Gastrocnemius medialis (tissue), 4 donors: ENCODE results near the gene VAMP3. TPM values are rescaled to one million over a fixed set of nuclear protein-coding genes. Genes with fewer than 3 reads are reported as not detected.
A peak's percentile ranks its signal among the peaks of the same experiment; 100 is the strongest.

Source experiments
- ATAC-seq, 2 donors: fragments of 150-250 bp; one replicate each; pipeline ENCODE4 v1.9.1; 2016
- DNase-seq, 2 donors: peaks; one replicate each; pipeline ENCODE4 v3.0.0-alpha.2; 2019
- H3K27ac ChIP-seq, 4 donors: fragments of 200-600 bp; sonication (generic); 1 replicate in 1 of 4; 2 replicates in 3 of 4; pipeline ENCODE4 v1.5.1; 2016 to 2018; ENCODE audit warnings: mild to moderate bottlenecking in 2 of 4, moderate library complexity in 1 of 4
- H3K27me3 ChIP-seq, 3 donors: fragments of 200-600 bp; sonication (generic) in 2 of 3; 1 replicate in 1 of 3; 2 replicates in 2 of 3; pipeline versions ENCODE4 v1.5.1 to v1.6.0; 2016 to 2019; ENCODE audit warnings: mild to moderate bottlenecking in 1 of 3, moderate library complexity in 1 of 3
- H3K36me3 ChIP-seq, 2 donors: fragments of 200-600 bp; sonication (generic) in 1 of 2; one replicate each; pipeline ENCODE4 v1.5.1; 2017 to 2018
- H3K4me1 ChIP-seq, 2 donors: fragments of 200-600 bp; sonication (generic) in 1 of 2; one replicate each; pipeline ENCODE4 v1.5.1; 2016 to 2017; ENCODE audit warnings: mild to moderate bottlenecking in 2 of 2
- H3K4me3 ChIP-seq, 4 donors: fragments of 200-600 bp; sonication (generic) in 3 of 4; 1 replicate in 1 of 4; 2 replicates in 3 of 4; pipeline ENCODE4 v1.5.1; 2016 to 2019; ENCODE audit warnings: mild to moderate bottlenecking in 2 of 4
- H3K9me3 ChIP-seq, 3 donors: fragments of 200-600 bp; sonication (generic) in 2 of 3; 1 replicate in 1 of 3; 2 replicates in 2 of 3; pipeline ENCODE4 v1.5.1; 2016 to 2019
- POLR2A ChIP-seq, 2 donors: fragments of 450-650 bp; IDR thresholded peaks; one replicate each; pipeline ENCODE4 v1.6.1; 2017; ENCODE audit warnings: antibody characterized with exemption in 2 of 2, mild to moderate bottlenecking in 2 of 2, moderate library complexity in 2 of 2
- in situ Hi-C, 4 donors: fragments of 200-750 bp; cut with MboI; loops; one replicate each; pipeline versions ENCODE4 v1.15.0 to v1.8.0; 2017; ENCODE audit warnings: low sequenced_read_pairs in 4 of 4
- intact Hi-C: fragments of 100-400 bp; cut with DNase I; formaldehyde crosslinking; loops from one replicate; pipeline ENCODE4 v1.15.1; 2023; ENCODE audit warnings: low total_unique reads
- total RNA-seq, 4 donors: library from RNA; depleted of rRNA; stranded (reverse); fragments of >200 nt; gene quantifications; one replicate each; pipeline versions ENCODE4 v1.1.0 to v1.2.3, GENCODE V29; 2016
- TF ChIP-seq, protein P1 (sequence below), 5 experiments: fragments of 450-650 bp in 3 of 5; fragments of 200-600 bp in 2 of 5; sonication (generic) in 2 of 5; IDR thresholded peaks in 4 of 5; conservative IDR thresholded peaks in 1 of 5; 1 replicate in 4 of 5; 2 replicates in 1 of 5; pipeline ENCODE4 v1.5.1; 2016 to 2019; ENCODE audit warnings: antibody characterized with exemption in 5 of 5, mild to moderate bottlenecking in 3 of 5, moderate library complexity in 3 of 5

Gene VAMP3
- total RNA-seq, 4 donors from 2014 or later, result 63.7 to 71.2 (median 69.7) TPM

DNA sequence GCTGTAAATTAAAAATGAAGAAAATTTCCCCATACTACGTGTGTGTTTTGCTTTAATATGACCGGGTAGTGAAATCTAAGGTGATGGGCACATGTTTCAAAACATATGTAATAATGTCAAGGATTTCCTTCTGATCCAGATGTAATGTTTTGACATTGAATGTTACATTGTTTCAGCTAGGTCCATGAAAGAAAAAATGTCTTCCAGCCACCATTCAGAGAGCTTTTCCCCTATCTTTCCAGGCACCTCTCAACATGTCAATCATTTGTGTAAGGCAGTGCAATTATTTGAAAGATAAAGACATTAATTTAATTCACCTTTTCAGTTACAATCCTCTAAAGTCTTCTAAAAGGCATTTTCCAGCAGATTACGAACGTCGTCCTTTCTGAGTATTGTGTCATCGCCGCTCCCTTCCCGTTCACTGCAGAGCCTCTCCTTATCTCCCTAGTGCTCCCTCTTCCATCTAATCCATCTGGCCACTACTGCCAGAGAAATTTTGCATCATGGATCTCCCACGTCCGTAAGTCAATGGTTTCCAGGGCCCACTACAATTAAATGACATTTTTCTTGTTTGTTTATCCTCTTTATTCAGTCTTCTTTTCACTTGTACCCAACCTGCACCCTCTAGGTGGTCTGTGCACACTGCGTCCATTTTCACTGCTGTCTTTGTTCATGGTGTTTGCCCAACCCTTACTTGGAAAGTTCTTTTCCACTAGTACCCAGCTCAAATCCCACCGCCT lies 1.3 kb upstream of the VAMP3 start:
- in situ Hi-C loops, result no loop called here
- no peak for DNase-seq
- peak overlapping the region in 2 of 4 donors; percentile 75 to 78 for H3K4me3 ChIP-seq
- intact Hi-C loops, result loop anchor here (10.0 kb wide), 1 partner anchor 1065 kb away; the partner anchor contains the start of gene DNAJC11
- H3K4me1 ChIP-seq, result peaks cover 6 to 11% of the 10 kb centered on the region in 2 donors
- no peak for ATAC-seq
- no peaks in the 10 kb centered on the region for H3K9me3 ChIP-seq
- H3K27me3 ChIP-seq, result no peaks in the 10 kb centered on the region
- peak overlapping the region; percentile 84 to 97 (median 97) for H3K27ac ChIP-seq
- TF ChIP-seq POLR2A (IDR thresholded peaks at IDR 0.05), result no peak
- TF ChIP-seq, protein P1, sequence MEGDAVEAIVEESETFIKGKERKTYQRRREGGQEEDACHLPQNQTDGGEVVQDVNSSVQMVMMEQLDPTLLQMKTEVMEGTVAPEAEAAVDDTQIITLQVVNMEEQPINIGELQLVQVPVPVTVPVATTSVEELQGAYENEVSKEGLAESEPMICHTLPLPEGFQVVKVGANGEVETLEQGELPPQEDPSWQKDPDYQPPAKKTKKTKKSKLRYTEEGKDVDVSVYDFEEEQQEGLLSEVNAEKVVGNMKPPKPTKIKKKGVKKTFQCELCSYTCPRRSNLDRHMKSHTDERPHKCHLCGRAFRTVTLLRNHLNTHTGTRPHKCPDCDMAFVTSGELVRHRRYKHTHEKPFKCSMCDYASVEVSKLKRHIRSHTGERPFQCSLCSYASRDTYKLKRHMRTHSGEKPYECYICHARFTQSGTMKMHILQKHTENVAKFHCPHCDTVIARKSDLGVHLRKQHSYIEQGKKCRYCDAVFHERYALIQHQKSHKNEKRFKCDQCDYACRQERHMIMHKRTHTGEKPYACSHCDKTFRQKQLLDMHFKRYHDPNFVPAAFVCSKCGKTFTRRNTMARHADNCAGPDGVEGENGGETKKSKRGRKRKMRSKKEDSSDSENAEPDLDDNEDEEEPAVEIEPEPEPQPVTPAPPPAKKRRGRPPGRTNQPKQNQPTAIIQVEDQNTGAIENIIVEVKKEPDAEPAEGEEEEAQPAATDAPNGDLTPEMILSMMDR (IDR thresholded peaks at IDR 0.05 in 4 of 5, conservative IDR thresholded peaks at IDR 0.05 in 1 of 5), result no peak
- H3K36me3 ChIP-seq, result peaks cover 0 to 7% of the 10 kb centered on the region in 2 donors

DNA sequence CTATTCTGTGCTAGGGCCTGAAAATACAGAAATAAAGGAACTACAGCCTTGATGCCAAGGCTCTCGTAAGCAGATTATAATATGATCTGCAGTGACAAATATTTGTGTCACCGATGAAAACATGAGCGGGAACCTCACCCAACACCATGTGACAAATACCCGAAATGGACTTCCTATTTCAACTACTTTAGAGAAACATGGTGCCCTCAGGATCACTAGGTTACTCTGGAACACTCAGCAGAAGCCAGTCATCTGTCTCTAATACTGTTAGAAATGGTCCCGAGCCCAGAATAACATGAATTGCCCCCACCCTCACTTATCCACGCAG lies 463 bp upstream of the VAMP3 start:
- H3K4me3 ChIP-seq, result peak overlapping the region; percentile 75 to 96 (median 84)
- no peaks in the 10 kb centered on the region for H3K9me3 ChIP-seq
- peak overlapping the region; percentile 84 to 97 (median 97) for H3K27ac ChIP-seq
- peak; percentile 29 to 30 for DNase-seq
- H3K36me3 ChIP-seq, result peaks cover 0 to 7% of the 10 kb centered on the region in 2 donors
- ATAC-seq, result peak; percentile 63 to 74
- in situ Hi-C loops (no loop called here), intact Hi-C loops (loop anchor here (10.0 kb wide), 1 partner anchor 1066 kb away; the partner anchor contains the start of gene DNAJC11)
- peaks cover 6 to 11% of the 10 kb centered on the region in 2 donors for H3K4me1 ChIP-seq
- no peaks in the 10 kb centered on the region for H3K27me3 ChIP-seq
- no peak for TF ChIP-seq POLR2A (IDR thresholded peaks at IDR 0.05)
- TF ChIP-seq, protein P1 (IDR thresholded peaks at IDR 0.05 in 4 of 5, conservative IDR thresholded peaks at IDR 0.05 in 1 of 5), result no peak

DNA sequence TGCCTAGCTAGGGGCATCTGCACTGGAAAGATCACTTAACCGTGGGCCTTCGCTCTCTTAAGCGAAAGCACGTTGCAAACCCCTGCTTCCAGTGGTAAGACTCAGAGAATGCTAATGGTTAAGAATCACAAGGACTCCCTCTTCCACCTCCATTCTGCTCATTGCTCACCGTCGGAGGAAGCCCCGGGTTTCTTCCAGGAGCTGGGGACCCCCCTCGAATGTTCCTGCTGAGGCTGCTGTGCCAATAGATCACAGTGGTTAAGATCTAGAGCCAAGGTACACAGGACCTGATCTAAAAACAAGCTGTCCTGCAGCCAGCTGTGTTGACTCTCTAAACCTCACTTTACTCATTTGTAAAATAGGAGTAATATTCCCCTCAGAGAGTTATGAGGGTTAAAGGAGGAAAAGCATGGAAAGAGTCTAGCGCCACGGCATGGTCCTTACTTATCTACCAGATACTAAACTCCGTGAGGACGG lies 765 bp downstream of the VAMP3 start:
- no peak for DNase-seq
- peak overlapping the region; percentile 84 to 97 (median 97) for H3K27ac ChIP-seq
- intact Hi-C loops (loop anchor here (1.0 to 10.0 kb wide), 2 partner anchors 12 to 1067 kb away; partner anchors contain the start of genes DNAJC11 and PER3), in situ Hi-C loops (no loop called here)
- no peaks in the 10 kb centered on the region for H3K9me3 ChIP-seq
- no peak for ATAC-seq
- H3K36me3 ChIP-seq, result peaks cover 0 to 9% of the 10 kb centered on the region in 2 donors
- peak overlapping the region; percentile 75 to 96 (median 84) for H3K4me3 ChIP-seq
- TF ChIP-seq, protein P1 (IDR thresholded peaks at IDR 0.05 in 4 of 5, conservative IDR thresholded peaks at IDR 0.05 in 1 of 5), result no peak
- no peak for TF ChIP-seq POLR2A (IDR thresholded peaks at IDR 0.05)
- peaks cover 6 to 11% of the 10 kb centered on the region in 2 donors for H3K4me1 ChIP-seq
- H3K27me3 ChIP-seq, result no peaks in the 10 kb centered on the region

GRCh38 chr1:7777591-7777990 lies 6.5 kb downstream of the VAMP3 start:
- Histone ChIP-seq H3K9me3 (no peaks in the 10 kb centered on the region), H3K27ac (no peak overlapping the region), H3K4me1 (peaks cover under 1 to 4% of the 10 kb centered on the region in 2 donors), H3K36me3 (peaks cover 2 to 51% of the 10 kb centered on the region in 2 donors), H3K4me3 (no peak overlapping the region), H3K27me3 (no peaks in the 10 kb centered on the region)
- intact Hi-C loops, result loop anchor here (10.0 kb wide), 1 partner anchor 1073 kb away; the partner anchor contains the start of gene DNAJC11
- DNase-seq, result no peak
- in situ Hi-C loops, result no loop called here
- ATAC-seq, result no peak
- no peak for TF ChIP-seq POLR2A (IDR thresholded peaks at IDR 0.05)
- TF ChIP-seq, protein P1 (IDR thresholded peaks at IDR 0.05 in 4 of 5, conservative IDR thresholded peaks at IDR 0.05 in 1 of 5), result no peak
